T-helper 1 cell treated with Interleukin-12 subunit alpha and Interleukin-12 subunit beta and Interleukin-4 antibody, amounts not matched to agents 30 μg/mL and 1 μg/mL, for 36 hours (primary cell): ENCODE results near the gene PLSCR4.

Experiments
- H3K27ac Mint-ChIP-seq: one replicate; pipeline ENCODE4 v1.8.0; 2021; ENCODE audit warnings: mild to moderate bottlenecking, mixed read lengths
- H3K27me3 Mint-ChIP-seq: one replicate; pipeline ENCODE4 v1.8.0; 2021; ENCODE audit warnings: low read depth, mixed read lengths
- H3K36me3 Mint-ChIP-seq: one replicate; pipeline ENCODE4 v1.8.0; 2021; ENCODE audit warnings: low read depth, mixed read lengths
- H3K4me1 Mint-ChIP-seq: one replicate; pipeline ENCODE4 v1.8.0; 2021; ENCODE audit warnings: low read depth, mixed read lengths
- H3K4me3 Mint-ChIP-seq: one replicate; pipeline ENCODE4 v1.8.0; 2021; ENCODE audit warnings: mild to moderate bottlenecking, moderate library complexity, mixed read lengths
- H3K9me3 Mint-ChIP-seq: one replicate; pipeline ENCODE4 v1.8.0; 2021; ENCODE audit warnings: mixed read lengths

Gene PLSCR4

GRCh38 chr3:146165877-146166276, 85.0 kb downstream of the PLSCR4 start:
- H3K4me1 Mint-ChIP-seq: peaks cover 2% of the 10 kb centered on the region
- H3K4me3 Mint-ChIP-seq: no peak overlapping the region
- H3K9me3 Mint-ChIP-seq: no peaks in the 10 kb centered on the region
- peaks cover 40% of the 10 kb centered on the region for H3K27me3 Mint-ChIP-seq
- no peak overlapping the region for H3K27ac Mint-ChIP-seq
- no peaks in the 10 kb centered on the region for H3K36me3 Mint-ChIP-seq

DNA sequence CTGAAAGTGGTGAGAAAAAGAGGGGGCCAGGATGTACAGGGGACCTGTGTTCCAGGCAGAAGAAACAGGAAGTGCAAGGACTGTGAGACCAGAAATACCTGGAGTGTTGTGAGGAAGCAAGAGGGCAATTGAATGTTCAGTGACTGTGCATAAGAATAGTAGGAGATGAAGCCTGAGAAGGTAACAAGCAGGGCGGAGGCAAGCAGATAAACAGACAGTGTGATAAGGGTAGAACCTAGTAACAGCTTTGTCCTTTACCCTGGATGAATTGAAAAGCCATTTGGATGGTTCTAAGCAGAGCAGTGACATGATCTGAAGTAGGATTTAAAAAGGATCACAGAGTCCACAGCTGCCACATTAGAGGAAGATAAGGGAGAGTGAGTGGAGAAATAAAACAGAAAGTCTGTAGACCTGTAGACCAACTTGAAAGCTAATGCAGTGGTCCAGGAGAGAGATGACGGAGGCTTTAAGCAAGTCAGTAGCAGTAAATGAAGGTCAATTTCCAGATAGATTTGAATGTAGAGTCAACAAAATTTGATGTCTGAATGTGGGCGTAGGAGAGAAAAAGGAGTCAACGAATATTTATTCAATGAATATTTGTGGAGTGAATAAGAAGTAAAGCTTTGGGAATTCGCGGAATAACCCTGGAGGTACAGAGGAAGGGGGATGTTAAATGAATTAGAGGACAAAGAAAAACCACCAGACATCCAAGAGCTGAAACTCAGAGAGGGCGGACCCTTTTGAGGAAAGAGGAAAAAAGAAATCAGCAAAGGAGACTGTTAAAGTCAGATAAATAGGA, 85.7 kb downstream of the PLSCR4 start:
- H3K4me3 Mint-ChIP-seq: no peak overlapping the region
- no peaks in the 10 kb centered on the region for H3K9me3 Mint-ChIP-seq
- peaks cover 2% of the 10 kb centered on the region for H3K36me3 Mint-ChIP-seq
- peaks cover 44% of the 10 kb centered on the region for H3K27me3 Mint-ChIP-seq
- H3K27ac Mint-ChIP-seq: no peak overlapping the region
- H3K4me1 Mint-ChIP-seq: peaks cover 5% of the 10 kb centered on the region

GRCh38 chr3:146164506-146164905, 86.4 kb downstream of the PLSCR4 start:
- H3K27ac Mint-ChIP-seq: no peak overlapping the region
- no peak overlapping the region for H3K4me3 Mint-ChIP-seq
- H3K27me3 Mint-ChIP-seq: peaks cover 46% of the 10 kb centered on the region
- H3K36me3 Mint-ChIP-seq: peaks cover 2% of the 10 kb centered on the region
- peaks cover 10% of the 10 kb centered on the region for H3K4me1 Mint-ChIP-seq
- no peaks in the 10 kb centered on the region for H3K9me3 Mint-ChIP-seq

DNA sequence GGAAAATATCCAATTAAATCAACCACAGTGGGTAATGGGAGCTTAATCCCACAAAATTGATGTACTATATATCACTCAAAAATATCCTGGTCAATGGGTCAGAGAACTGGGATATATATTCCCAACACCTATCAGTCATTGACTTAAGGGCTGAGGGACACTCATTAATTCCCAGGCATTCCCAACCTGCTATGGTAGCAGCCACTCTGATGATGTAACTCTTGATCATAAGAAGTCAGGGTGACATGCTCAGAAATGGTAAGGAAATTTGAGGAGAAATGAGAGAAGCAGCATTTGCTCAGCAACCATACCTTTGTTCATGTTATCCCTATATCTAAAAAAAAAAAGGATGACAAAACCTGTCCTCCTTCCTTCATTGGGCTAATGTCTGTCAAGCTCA, 86.8 kb downstream of the PLSCR4 start:
- Mint-ChIP-seq H3K27me3 (peaks cover 47% of the 10 kb centered on the region), H3K9me3 (no peaks in the 10 kb centered on the region), H3K4me1 (peaks cover 10% of the 10 kb centered on the region), H3K27ac (no peak overlapping the region), H3K4me3 (no peak overlapping the region), H3K36me3 (peaks cover 2% of the 10 kb centered on the region)

GRCh38 chr3:146163584-146163983, 87.3 kb downstream of the PLSCR4 start:
- Mint-ChIP-seq H3K27me3 (peaks cover 52% of the 10 kb centered on the region), H3K36me3 (peaks cover 2% of the 10 kb centered on the region), H3K4me3 (no peak overlapping the region), H3K27ac (no peak overlapping the region), H3K9me3 (no peaks in the 10 kb centered on the region), H3K4me1 (peaks cover 10% of the 10 kb centered on the region)

- peaks cover 59% of the 10 kb centered on the region for H3K27me3 Mint-ChIP-seq
- peaks cover 10% of the 10 kb centered on the region for H3K4me1 Mint-ChIP-seq
- H3K9me3 Mint-ChIP-seq: no peaks in the 10 kb centered on the region
- peaks cover 2% of the 10 kb centered on the region for H3K36me3 Mint-ChIP-seq
- peak overlapping the region; percentile 22 for H3K4me3 Mint-ChIP-seq
- H3K27ac Mint-ChIP-seq: no peak overlapping the region
Measured at GRCh38 chr3:146162561-146162960, 88.3 kb downstream of the PLSCR4 start.

- no peak overlapping the region for H3K27ac Mint-ChIP-seq
- peaks cover 68% of the 10 kb centered on the region for H3K27me3 Mint-ChIP-seq
- peak overlapping the region; percentile 14 for H3K4me3 Mint-ChIP-seq
- no peaks in the 10 kb centered on the region for H3K9me3 Mint-ChIP-seq
- H3K36me3 Mint-ChIP-seq: peaks cover 2% of the 10 kb centered on the region
- peaks cover 10% of the 10 kb centered on the region for H3K4me1 Mint-ChIP-seq
Measured at GRCh38 chr3:146161663-146162002, 89.3 kb downstream of the PLSCR4 start.

DNA sequence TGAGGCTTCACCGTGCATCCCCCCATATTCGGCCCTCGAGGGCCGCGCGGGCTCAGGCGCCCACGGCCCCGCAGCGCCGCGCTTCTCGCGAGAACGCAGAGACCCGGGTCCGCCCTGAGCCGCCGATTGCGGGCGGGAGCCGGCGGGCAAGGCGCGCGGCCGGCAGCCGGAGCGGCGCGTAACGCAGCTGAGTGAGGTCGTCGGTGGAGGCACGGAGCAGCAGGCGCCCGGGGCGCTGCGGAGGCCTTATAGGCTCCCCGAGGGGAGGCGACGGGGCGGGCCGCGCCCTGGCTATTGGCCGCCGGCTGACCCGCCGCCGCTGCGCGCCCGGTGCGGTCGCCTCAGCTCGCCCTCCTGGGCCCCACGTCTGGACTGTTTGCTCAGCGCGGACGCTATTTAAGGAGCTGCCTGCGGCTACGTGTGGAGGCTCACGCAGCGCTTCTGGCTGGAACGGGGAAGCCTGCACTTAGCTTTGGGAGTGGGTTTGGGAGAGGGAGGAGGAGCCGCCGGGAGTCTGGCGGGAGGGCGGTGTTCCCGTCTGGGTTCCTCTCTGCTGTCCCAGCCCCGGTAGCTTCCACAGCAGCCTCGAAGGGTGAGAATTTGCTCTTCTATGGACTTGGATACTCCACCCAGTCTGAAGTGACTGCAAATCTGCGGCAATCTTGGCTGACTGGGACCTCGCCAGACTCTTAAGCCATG, 89.8 kb downstream of the PLSCR4 start, which contains the start of gene PLOD2:
PLOD2 (minus strand) TSS at position 221 of the 699 bp plus-strand sequence; CDS start at position 26, 195 bp downstream.
- Mint-ChIP-seq H3K4me1 (peaks cover 10% of the 10 kb centered on the region), H3K27ac (no peak within 1 kb of the TSS), H3K36me3 (peaks cover 2% of the 10 kb centered on the region), H3K9me3 (no peaks in the 10 kb centered on the region), H3K27me3 (peaks cover 71% of the 10 kb centered on the region), H3K4me3 (peak within 1 kb of the TSS; percentile 79)

GRCh38 chr3:146160321-146160963, 90.5 kb downstream of the PLSCR4 start:
- peaks cover 10% of the 10 kb centered on the region for H3K4me1 Mint-ChIP-seq
- H3K36me3 Mint-ChIP-seq: peaks cover 2% of the 10 kb centered on the region
- H3K27ac Mint-ChIP-seq: no peak overlapping the region
- no peaks in the 10 kb centered on the region for H3K9me3 Mint-ChIP-seq
- H3K4me3 Mint-ChIP-seq: peak overlapping the region; percentile 79
- H3K27me3 Mint-ChIP-seq: peaks cover 69% of the 10 kb centered on the region

- peak overlapping the region; percentile 4 for H3K4me3 Mint-ChIP-seq
- peaks cover 10% of the 10 kb centered on the region for H3K4me1 Mint-ChIP-seq
- no peak overlapping the region for H3K27ac Mint-ChIP-seq
- H3K36me3 Mint-ChIP-seq: peaks cover 2% of the 10 kb centered on the region
- H3K27me3 Mint-ChIP-seq: peaks cover 64% of the 10 kb centered on the region
- no peaks in the 10 kb centered on the region for H3K9me3 Mint-ChIP-seq
Measured at GRCh38 chr3:146159616-146160320, 91.1 kb downstream of the PLSCR4 start.

DNA sequence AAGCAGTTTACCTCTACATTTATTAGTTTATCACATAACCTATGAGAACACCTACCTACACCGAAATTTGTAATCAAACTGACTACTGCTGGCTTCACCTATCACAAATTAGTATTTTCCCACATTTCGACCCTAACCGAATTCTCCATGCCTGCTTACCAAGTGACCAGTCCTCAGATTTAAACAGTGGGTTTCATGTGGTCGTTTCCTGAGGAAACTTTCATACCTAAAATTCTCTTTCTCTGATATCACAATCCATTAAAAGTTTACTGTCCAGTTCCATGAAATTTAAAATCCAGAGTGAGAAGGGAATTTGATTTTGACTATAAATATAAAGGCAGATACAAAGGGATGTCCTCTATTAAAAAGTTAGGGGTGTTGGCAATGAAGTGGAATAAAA, 91.9 kb downstream of the PLSCR4 start:
- Mint-ChIP-seq H3K9me3 (no peaks in the 10 kb centered on the region), H3K27me3 (peaks cover 60% of the 10 kb centered on the region), H3K27ac (no peak overlapping the region), H3K36me3 (peaks cover 2% of the 10 kb centered on the region), H3K4me1 (peaks cover 10% of the 10 kb centered on the region), H3K4me3 (no peak overlapping the region)

GRCh38 chr3:146157325-146158060, 93.4 kb downstream of the PLSCR4 start:
- Mint-ChIP-seq H3K4me1 (peaks cover 10% of the 10 kb centered on the region), H3K36me3 (peaks cover 2% of the 10 kb centered on the region), H3K4me3 (no peak overlapping the region), H3K27me3 (peaks cover 50% of the 10 kb centered on the region), H3K9me3 (no peaks in the 10 kb centered on the region), H3K27ac (no peak overlapping the region)

DNA sequence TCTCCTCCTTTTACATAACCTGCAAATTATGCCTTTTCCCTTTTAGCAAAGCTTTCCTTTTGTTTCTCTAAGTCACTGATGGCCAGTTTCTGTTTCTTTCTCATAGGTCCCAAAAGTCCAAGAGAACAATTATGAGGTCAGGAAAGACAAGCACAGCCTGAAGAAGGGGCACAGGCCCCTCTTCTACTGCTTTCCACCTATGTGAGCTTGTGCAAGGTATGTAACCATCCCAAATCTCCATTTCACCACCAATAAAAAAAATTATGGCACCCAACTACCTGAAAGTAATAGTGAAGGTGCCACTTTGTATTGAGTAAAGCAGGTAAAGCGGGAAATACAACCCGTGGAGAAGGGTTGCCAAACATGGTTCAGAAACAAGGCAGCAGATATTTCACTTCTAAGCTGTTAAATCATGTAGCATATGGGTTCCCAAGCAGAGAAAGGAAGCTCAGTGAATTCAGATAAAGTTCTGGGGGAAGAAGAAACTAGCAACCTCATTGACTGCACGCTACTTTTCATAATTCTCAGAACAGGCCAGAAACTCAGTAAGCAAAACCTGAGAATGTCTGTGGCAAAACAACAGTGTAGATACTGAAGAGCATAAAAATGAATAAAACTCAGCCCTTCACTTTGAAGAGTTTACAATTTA, 94.1 kb downstream of the PLSCR4 start:
- Mint-ChIP-seq H3K36me3 (peaks cover 2% of the 10 kb centered on the region), H3K27ac (no peak overlapping the region), H3K9me3 (no peaks in the 10 kb centered on the region), H3K27me3 (peaks cover 43% of the 10 kb centered on the region), H3K4me1 (peaks cover 10% of the 10 kb centered on the region), H3K4me3 (no peak overlapping the region)
